HFF-Myc (cell line): ENCODE data around the gene TNKS1BP1.
"Not testable (repeated sequence)": the region's sequence is repeated elsewhere in the genome, so short reads cannot be mapped to it uniquely, and the experiment has no call there.

Experiments
- DNase-seq: peaks from one replicate; pipeline ENCODE4 v3.0.0-alpha.2; 2011; ENCODE audit warnings: low read depth; ENCODE audit errors: extremely low read depth
- H3K4me3 ChIP-seq: replicated peaks from 2 replicates; pipeline ENCODE4 v1.5.1; 2011; ENCODE audit warnings: low read depth, mild to moderate bottlenecking, control low read depth, low read length
- CTCF ChIP-seq: IDR thresholded peaks from 2 replicates; pipeline ENCODE4 v1.5.1; 2012; ENCODE audit warnings: mild to moderate bottlenecking, low read depth, low read length, control low read depth; ENCODE audit errors: missing control alignments

The TNKS1BP1 gene

GRCh38 chr11:57368106-57368844 lies 43.5 kb upstream of the TNKS1BP1 start:
- H3K4me3 ChIP-seq = no peak overlapping the region
- TF ChIP-seq CTCF = no peak
- DNase-seq = no peak

- no peak for TF ChIP-seq CTCF
- no peak for DNase-seq
- H3K4me3 ChIP-seq = no peak overlapping the region
Observed at GRCh38 chr11:57364851-57365660, 40.3 kb upstream of the TNKS1BP1 start.

- no peak for TF ChIP-seq CTCF
- H3K4me3 ChIP-seq = no peak overlapping the region
- DNase-seq = no peak
Observed at GRCh38 chr11:57363131-57364080, 38.7 kb upstream of the TNKS1BP1 start.

GRCh38 chr11:57361926-57362325 lies 37.2 kb upstream of the TNKS1BP1 start:
- no peak for DNase-seq
- no peak overlapping the region for H3K4me3 ChIP-seq
- TF ChIP-seq CTCF = no peak

- not testable (repeated sequence) for H3K4me3 ChIP-seq, DNase-seq
Observed at GRCh38 chr11:57361420-57361819, 36.7 kb upstream of the TNKS1BP1 start.

GRCh38 chr11:57360991-57361390 lies 36.2 kb upstream of the TNKS1BP1 start:
- DNase-seq = no peak
- H3K4me3 ChIP-seq = no peak overlapping the region
- TF ChIP-seq CTCF = no peak
